ENCODE measurements around the gene TPRG1.

The TPRG1 gene
- 1.9 reads per million, percentile 2 among the genes with 10 or more reads in this experiment for total RNA-seq

- DNase-seq: no peak
Observed at GRCh38 chr3:189171707-189172106, at the start of gene TPRG1. TPRG1 (plus strand) TSS chr3:189171971; CDS start chr3:189207385, 35,414 bp downstream.

DNA sequence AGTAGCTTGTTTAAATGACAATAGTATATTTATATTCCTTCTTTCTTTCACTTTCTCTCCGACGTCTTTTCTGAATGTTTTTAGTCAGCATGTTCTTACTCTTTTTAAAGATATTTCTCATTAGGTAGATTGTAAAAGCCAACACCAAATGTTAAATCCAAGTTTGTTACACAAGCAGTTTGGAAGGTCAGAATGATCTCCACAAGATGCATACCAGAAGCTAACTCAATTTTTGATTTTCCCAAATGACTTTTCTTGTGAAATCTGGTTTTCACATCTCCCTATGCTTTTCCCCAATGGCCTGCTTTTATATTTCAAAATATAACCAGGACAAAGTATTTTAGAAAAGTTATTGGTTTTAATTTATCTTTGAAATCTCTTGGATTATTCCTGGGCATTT lies 49.7 kb upstream of the TPRG1 start:
- no peak for DNase-seq

DNA sequence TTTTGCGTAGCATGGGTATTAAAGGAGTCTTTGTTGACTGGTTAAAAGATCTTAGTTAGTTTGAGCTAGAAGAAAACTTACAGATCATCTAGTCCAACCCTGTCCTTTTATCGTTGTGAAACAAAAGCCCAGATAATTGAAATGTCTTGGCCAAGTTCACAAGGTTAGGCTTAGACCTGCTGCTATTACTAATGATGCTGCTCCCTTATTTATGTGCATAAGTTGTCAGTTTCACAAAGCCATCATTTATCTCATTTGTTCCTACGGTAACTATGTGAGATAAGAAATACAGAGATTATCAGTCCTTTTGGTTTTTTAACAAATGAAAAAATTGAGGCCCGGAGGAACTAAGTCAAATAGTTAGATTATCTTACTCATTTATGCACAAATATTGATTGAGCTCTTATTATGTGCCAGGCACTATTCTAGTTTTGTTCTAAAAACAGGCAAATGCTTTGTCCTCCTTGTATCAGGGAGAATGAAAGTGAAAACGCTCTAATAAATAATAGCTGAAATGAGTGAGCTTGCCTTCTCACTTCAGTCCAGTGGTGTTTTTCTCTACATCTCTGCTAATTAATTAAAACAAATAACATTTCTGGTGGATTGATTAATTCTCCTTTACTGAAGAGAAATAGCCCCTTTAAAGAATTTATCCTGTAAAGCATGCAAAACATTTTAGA lies 49.1 kb upstream of the TPRG1 start:
- DNase-seq: no peak

DNA sequence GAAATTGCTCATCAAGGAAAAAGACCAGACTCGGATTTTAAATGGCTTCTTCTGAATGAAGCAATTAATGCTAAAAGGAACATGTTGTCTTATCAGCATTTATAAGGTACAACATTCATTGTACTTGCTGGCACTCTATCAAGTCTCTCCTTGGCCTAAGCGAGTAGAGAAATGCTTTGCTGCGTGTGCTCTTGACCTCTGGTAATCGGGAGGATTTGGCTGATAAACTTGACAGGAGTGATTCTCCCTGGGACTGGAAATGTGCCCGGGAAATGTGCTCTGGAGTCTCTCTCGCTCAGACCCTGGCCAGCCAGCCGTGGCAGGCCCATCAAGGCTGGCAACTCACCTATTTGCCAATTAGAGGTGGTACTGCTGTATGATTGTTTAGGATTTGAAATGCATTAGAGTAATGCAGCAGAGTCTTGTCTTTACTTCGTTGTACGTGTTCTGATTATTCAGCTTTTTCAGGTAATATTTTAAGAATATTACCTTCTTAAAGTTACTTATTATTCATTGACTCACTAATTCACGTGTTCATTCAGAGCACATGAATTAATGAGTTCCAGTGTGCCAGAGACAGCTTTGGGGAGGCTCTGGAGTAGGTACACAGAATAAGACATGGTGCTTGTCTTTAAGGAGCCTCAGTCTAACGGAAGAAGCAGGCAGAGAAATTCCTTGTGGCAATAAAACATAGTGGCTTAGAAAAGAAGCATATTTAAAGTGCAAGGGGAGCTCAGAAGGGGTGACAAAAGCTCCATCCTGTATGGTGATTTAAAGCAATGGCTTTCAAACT lies 48.0 kb upstream of the TPRG1 start:
- DNase-seq: no peak

DNA sequence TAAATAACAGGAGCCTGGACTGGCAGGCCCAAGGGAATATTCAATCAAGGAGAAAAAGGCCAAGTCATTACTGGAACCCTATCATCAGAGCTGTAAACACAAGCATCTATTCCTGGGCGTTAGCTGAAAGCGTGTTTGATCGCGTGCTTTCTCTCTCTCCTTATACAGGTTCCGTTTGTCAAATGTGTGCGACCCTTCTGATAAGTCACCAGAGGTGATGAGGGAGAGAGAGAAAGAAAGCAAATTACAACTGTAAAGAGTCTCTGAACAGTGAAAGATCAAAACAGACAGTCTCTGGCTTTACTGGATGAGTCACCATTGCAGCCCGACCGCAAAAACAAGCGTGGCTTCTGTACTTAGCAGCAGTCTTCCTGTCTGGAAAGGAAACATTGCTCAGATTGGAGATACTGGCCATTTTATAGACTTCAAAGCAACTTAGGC lies 39.5 kb upstream of the TPRG1 start:
- peak; percentile 61 for DNase-seq

GRCh38 chr3:189132839-189133238 lies 38.9 kb upstream of the TPRG1 start:
- DNase-seq: no peak

- DNase-seq: no peak
Observed at GRCh38 chr3:189133768-189134167, 38.0 kb upstream of the TPRG1 start.

GRCh38 chr3:189137416-189137815 lies 34.4 kb upstream of the TPRG1 start:
- no peak for DNase-seq

GRCh38 chr3:189138901-189139610 lies 32.7 kb upstream of the TPRG1 start:
- no peak for DNase-seq

DNA sequence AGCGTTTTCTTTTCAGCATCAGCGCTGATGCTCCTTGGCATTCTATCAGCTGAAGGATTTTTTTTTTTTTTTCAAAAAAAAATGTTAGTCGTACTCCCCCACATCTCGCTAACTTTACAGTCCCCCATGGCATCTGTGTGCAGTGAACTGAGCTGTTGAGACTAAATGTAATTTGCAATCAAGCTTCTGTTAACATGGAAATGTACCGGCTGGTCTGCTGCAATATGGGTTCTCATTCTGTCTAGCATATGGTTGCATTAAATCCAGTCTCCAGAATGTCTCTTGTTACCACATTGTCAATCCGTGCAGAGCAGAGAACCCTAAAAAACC lies 32.2 kb upstream of the TPRG1 start:
- DNase-seq: no peak

DNA sequence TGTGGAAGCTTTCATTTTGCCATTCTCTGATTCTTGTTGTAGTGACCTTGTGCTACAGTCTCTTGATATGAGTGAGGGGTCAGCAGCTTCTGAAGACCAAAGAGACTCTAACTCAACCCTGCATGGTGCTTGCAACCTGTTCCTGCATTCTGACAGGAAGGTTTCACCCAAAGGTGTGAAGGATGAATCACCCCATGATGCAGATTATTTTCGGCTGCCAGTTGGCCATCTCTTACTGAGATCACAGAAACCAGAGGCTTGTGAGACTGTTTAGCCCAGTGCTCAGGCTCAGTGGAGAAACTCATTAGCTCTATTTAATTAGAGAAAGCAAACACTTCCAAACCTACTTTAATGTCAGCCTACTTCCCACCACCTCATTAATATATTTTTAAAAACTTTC lies 29.2 kb upstream of the TPRG1 start:
- DNase-seq: no peak

GRCh38 chr3:189143321-189143720 lies 28.4 kb upstream of the TPRG1 start:
- DNase-seq: no peak

DNA sequence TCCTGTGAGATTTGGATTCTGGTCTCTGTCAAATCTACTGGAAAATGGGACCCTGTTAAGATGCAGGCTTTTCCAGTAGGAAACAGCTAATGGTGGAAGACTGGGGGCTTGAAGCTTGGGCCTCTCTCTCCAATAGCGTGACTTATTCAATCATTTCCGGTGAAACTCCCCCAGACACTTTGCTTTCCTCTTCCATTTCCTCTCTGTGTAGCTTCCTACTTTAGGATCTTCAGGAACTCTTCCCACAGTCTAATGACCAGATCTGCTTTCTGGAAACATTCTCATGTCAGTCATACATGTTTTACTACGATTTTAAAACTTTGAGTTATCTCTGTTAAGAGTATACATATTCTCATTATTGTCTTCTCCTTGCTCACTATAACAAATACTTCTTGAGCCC lies 28.0 kb upstream of the TPRG1 start:
- no peak for DNase-seq

DNA sequence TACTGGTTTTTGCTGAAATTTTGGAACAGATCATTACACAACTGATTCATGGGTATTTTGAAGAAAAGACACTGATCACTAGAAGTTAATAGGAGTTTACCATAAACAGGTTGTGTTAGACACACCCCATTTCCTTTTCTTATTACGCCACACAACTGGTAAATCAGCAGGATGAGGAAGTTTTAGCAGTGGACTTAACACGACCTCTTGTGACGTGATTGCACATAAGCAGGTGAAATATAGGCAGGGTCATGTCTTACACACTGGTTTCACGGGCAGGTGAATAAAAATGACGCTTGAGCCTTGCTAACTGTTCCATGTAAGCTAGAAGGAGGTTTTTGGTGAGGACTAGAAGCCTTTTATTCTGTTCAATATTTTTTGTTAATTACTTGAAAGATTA lies 27.1 kb upstream of the TPRG1 start:
- peak; percentile 6 for DNase-seq

DNA sequence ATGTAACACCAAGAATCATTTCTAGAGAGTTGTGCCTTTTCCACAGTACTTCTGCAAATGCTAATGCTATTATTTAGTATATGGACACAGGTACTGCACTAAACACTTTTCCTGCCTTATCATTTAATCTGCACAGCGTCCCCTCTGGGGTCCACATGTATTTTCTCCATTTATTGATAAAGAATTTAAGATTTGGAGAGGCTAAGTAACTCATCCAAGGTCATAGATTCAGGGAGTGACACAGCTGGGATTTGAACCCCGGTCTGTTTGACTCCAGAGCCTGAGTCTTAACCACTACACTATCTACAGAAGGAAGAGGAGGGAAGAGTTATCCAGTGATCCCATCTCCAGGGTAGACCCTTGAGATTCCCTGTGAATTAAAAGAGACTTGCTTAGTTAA lies 24.9 kb upstream of the TPRG1 start:
- no peak for DNase-seq

DNA sequence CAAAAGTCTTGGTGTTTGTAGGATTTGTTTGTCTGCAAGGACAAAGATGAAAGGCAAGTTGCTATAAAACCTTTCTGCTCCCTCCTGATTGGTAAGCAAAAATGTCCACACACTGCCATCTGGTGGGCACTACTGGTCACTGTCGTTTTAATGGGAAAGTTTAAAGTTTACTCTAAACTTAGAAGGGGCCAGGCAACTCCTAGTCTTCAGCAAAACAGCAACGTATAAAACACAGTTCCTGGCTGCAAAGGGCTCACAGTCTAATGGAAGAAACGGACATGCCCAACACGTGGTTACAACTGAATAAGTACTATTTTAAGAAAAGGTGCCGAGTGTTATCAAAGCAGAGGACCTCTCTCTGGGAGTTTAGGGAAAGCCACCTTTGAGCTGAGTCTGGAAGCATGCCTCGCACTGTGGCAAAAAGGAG lies 23.7 kb upstream of the TPRG1 start:
- DNase-seq: peak; percentile 55

DNA sequence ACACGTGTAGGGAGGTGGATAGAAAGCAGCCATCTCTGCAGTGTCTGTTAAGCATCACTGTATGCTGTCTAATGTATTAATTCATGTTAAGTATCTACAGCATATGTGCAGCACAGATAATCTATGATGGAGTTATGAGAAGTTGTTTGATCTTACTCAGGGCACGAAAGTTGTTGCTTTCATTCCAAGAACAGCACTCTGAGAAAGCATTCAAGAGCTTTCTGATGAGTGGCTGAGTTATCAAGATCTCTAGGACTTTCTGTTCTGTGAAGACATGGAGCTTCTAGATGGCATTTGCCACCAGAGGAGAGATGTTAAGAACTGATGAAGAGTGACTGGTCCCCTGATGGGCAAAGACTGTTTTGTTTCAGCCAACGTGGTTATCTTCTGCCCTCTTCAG lies 22.6 kb upstream of the TPRG1 start:
- no peak for DNase-seq

DNA sequence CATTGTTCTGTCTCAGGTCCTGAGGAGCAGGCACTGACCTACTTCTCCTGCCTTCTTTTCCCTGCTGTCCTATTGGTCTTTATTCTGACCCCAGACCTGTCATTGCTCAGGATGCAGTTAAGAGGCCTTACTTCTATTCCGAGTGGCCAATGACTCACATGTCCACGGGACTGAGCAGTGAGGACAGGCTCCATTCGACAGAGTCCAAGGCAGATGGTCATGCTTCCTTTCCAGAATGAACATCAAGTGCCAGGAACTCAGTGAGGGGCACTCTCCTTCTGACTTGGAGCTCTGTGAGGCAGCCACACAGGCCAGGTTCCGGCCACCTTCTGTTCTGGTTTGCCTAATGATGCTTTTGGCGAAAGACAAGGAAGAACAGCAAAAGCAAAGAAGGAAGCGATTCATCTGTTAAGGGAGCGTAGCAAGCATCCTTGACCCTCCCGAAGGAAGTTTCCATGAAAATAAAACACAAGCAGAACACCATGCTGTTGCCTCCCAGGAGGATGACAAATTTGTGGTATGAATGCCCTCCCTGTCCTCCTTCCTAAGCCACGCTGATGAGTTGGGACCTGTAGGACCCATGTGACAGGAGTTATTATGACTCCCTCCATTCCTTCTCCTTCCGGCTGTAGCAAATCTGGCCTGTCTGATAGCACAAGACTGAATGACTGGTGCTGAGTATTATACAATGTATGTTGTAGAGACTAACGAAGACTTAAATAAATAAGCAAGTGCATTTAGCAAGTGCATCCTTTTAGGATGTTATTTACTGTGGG lies 14.4 kb upstream of the TPRG1 start:
- DNase-seq: no peak

- DNase-seq: no peak
Observed at GRCh38 chr3:189158034-189158433, 13.7 kb upstream of the TPRG1 start.

GRCh38 chr3:189160519-189161309 lies 11.1 kb upstream of the TPRG1 start:
- no peak for DNase-seq

DNA sequence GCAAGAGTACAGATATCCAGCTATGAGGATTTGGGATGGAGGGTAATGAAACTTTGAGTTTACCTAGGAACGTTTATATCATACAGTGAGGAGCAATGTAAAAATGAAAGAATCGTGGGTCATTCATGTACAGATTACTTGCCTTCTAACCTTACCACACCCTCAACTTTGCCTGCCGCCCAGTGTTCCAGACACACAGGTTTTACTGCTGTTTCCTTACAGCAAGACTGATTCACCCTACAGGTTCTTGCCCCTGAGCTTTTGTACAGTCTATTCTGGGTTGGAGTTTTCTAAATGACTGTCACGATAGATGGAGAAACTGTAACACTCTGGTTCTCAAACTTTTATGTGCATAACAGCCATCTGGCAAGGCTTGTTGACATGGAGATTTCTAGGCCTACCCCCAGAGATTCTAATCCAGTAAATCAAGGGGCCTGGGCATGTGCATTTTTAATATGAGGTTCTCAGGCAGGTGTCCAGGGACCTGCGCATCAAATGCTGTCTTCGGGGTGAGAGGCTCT lies 6.6 kb upstream of the TPRG1 start:
- no peak for DNase-seq

DNA sequence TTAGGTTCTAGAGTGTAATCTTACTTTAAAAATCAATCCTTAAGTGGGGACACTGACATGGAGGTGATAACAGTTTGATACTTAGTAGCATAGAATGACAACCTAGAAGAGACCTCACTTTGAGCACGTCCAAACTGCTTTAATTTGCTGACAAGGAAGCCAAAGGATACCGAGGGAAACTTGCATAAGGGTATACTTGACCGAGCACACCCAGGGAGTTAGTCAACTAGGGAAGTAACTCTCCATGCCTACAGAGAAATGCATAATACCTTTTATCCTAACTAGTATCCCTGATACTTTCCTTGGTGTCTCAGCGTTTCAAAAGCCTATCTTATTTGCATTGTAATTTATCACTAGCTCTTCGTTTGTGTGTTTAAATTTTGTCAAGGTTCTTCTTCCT lies 5.5 kb upstream of the TPRG1 start:
- DNase-seq: no peak

Data from effector CD4-positive, alpha-beta T cell (primary cell).